Skeletal muscle satellite cell (primary cell): ENCODE results near the gene KRTAP4-12.
"Not testable (repeated sequence)": the region's sequence is repeated elsewhere in the genome, so short reads cannot be mapped to it uniquely, and the experiment has no call there.

ENCODE experiments used
- H3K27me3 ChIP-seq: 2 replicates; pipeline ENCODE4 v1.7.0; 2013; ENCODE audit warnings: low read length; ENCODE audit not compliant: control insufficient read depth, insufficient read depth
- H3K36me3 ChIP-seq: 2 replicates; pipeline ENCODE4 v1.7.0; 2013; ENCODE audit warnings: mild to moderate bottlenecking, control low read depth, low read length; ENCODE audit not compliant: insufficient read depth
- H3K4me1 ChIP-seq: 2 replicates; pipeline ENCODE4 v1.7.0; 2013; ENCODE audit warnings: low read length; ENCODE audit not compliant: control insufficient read depth, insufficient read depth
- H3K4me2 ChIP-seq: 2 replicates; pipeline ENCODE4 v1.7.0; 2013; ENCODE audit warnings: mild to moderate bottlenecking, low read length
- H3K4me3 ChIP-seq: 2 replicates; pipeline ENCODE4 v1.7.0; 2013; ENCODE audit warnings: low read length
- H3K9ac ChIP-seq: 2 replicates; pipeline ENCODE4 v1.7.0; 2013; ENCODE audit warnings: mild to moderate bottlenecking, low read depth, low read length, moderate library complexity
- H3K9me3 ChIP-seq: replicated peaks from 2 replicates; pipeline ENCODE4 v1.7.0; 2013; ENCODE audit warnings: mild to moderate bottlenecking, control low read depth, low read length

KRTAP4-12 gene

DNA sequence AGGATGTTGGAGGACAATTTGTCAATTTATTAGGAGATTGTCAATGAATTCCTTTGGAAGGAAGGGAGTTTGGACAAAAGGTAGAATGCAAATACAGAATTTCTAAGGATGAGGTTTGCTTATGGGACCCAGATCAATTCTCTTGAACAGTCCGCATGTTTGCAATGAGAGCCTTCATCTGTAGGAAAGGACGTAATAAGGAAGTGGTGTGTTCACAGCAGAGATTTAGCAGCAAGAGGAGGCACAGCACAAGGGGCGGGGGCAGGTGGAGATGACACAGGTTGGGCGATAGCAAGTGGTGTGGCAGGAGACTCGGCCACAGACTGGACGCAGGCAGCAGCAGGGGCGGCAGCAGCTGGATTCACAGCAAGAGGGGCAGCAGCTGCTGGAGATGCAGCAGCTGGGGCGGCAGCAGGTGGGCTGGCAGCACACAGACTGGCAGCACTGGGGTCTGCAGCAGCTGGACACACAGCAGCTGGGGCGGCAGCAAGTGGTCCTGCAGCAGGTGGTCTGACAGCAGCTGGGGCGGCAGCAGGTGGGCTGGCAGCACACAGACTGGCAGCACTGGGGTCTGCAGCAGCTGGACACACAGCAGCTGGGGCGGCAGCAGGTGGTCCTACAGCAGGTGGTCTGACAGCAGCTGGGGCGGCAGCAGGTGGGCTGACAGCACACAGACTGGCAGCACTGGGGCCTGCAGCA lies 541 bp downstream of the KRTAP4-12 start:
- not testable (repeated sequence) for H3K4me3 ChIP-seq, H3K4me1 ChIP-seq, H3K9ac ChIP-seq, H3K27me3 ChIP-seq, H3K36me3 ChIP-seq, H3K4me2 ChIP-seq, H3K9me3 ChIP-seq

DNA sequence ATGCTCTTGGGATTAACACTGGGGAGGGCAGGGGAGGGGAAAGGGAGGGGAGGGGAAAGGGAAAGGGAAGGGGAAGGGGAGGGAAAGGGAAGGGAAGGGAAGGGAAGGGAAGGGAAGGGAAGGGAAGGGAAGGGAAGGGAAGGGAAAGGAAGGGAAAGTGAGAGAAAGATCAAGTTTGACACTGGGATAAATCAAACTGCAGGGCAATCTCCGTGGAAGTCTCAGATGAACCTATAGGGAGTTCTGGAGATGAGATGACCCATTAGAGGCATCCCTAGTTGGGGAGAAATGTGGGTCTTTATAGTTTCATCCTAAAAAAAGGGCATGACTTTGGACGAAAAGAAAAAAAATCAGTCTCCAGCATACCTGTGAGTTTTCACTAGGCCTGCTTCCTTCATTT lies 2.2 kb downstream of the KRTAP4-12 start:
- Histone ChIP-seq H3K4me1 (peaks cover 4% of the 10 kb centered on the region), H3K36me3 (no peaks in the 10 kb centered on the region), H3K27me3 (no peaks in the 10 kb centered on the region), H3K9me3 (no peaks in the 10 kb centered on the region), H3K4me3 (no peak overlapping the region), H3K4me2 (no peak overlapping the region), H3K9ac (no peak overlapping the region)

DNA sequence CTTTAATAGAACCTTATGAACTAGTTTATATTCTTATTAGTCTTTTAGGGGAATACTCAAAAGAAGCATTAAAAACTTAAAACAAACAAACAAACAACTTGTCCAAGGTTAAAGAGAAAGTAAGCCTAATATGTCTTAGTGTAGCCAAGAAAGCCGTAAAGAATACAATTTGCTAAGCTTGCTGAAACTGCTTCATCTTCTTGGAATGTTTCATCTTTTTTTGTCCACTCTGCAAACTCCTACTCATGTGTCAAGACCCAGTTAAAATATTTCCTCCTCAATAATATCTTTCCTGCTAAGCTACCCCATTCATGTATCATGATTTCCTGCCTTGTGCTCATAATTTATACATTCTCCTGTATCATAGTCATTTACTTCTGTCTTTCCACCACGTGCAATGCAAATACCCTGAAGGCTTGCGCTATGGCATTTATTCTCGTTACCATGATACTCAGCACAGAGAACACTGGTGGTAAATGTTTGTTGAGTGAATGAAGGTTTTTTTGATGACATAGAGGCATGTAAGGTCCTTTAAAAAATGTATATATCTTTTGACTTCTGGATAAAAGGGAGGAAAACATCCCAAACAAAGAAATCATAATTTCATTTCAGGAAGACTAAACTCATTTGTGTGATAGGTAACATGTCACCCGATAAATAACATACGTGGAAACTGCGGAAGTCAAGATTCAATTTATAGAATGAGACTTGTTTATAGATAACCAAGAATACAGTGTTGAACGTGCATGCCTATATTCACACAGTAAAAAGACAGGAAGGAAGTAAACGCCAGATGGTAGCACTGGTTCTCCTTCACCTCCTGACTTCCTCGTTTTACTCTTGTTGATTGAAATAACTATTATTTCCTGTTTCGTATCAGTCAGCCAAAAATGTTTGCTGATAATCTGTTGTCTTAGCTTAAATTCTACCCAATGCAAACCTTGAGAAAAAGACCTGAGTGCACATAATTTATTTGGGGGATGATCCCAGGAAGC lies 4.0 kb downstream of the KRTAP4-12 start:
- H3K4me2 ChIP-seq, H3K4me1 ChIP-seq, H3K36me3 ChIP-seq, H3K27me3 ChIP-seq, H3K9me3 ChIP-seq, H3K9ac ChIP-seq, H3K4me3 ChIP-seq: not testable (repeated sequence)

DNA sequence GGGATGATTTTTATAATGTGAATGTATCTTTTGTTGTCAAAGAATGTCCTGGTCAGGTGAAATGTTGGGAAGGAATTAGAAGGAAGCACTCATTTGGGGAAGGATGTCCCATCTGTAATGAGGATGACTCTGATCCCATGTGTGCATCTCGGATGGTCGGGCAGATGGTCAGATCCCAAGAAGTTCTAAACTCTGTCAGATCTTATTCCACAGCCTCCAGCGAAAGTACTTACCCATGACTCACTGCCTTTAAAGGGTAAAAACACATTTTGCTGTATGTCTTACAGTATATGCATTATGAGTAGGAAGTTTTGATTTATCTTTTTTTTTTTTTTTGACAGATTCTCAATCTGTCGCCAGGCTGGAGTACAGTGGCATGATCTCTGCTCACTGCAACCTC lies 5.3 kb downstream of the KRTAP4-12 start:
- no peaks in the 10 kb centered on the region for H3K4me1 ChIP-seq
- no peak overlapping the region for H3K9ac ChIP-seq
- H3K4me2 ChIP-seq: no peak overlapping the region
- no peaks in the 10 kb centered on the region for H3K27me3 ChIP-seq
- no peak overlapping the region for H3K4me3 ChIP-seq
- H3K9me3 ChIP-seq: no peaks in the 10 kb centered on the region
- H3K36me3 ChIP-seq: no peaks in the 10 kb centered on the region

DNA sequence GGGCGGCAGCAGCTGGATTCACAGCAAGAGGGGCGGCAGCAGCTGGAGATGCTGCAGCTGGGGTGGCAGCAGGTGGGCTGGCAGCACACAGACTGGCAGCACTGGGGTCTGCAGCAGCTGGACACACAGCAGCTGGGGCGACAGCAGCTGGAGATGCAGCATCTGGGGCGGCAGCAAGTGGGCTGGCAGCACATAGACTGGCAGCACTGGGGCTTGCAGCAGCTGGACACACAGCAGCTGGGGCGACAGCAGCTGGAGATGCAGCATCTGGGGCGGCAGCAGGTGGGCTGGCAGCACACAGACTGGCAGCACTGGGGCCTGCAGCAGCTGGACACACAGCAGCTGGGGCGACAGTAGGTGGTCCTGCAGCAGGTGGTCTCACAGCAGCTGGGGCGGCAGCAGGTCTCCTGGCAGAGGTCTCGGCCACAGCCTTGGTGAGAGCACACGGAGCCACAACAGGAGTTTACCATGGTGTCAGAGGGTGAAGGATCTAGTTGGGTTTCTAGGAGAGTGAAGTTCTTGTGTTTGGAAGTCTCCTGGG lies 6.1 kb downstream of the KRTAP4-12 start, which contains the start of gene KRTAP4-11:
TSS of gene KRTAP4-11 (minus strand) at position 528 of the 541 bp plus-strand sequence. CDS start at position 470, 58 bp downstream.
- not testable (repeated sequence) for H3K9ac ChIP-seq, H3K36me3 ChIP-seq, H3K4me1 ChIP-seq, H3K9me3 ChIP-seq, H3K4me3 ChIP-seq, H3K4me2 ChIP-seq, H3K27me3 ChIP-seq

DNA sequence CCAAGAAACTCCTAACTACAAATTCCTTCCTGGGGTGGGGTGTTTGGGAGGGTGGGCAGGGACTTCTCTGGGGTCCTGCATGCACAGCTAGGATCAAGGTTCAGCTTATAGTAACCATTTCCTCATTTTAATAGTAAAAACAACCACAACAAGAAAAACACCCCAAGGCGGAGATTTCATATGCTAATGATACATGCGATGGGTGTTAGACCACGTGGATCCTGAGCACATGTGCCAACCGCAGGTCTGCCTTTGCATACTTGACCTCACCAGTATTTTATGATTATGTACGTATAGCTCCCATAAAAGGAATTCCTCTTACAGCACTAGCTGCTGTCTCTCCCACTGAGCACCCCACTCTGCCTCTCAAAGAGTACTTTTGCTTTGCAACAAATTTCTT lies 7.7 kb downstream of the KRTAP4-12 start:
- no peaks in the 10 kb centered on the region for H3K27me3 ChIP-seq
- H3K4me2 ChIP-seq: no peak overlapping the region
- no peak overlapping the region for H3K9ac ChIP-seq
- no peak overlapping the region for H3K4me3 ChIP-seq
- no peaks in the 10 kb centered on the region for H3K36me3 ChIP-seq
- no peaks in the 10 kb centered on the region for H3K4me1 ChIP-seq
- H3K9me3 ChIP-seq: peaks cover 3% of the 10 kb centered on the region

DNA sequence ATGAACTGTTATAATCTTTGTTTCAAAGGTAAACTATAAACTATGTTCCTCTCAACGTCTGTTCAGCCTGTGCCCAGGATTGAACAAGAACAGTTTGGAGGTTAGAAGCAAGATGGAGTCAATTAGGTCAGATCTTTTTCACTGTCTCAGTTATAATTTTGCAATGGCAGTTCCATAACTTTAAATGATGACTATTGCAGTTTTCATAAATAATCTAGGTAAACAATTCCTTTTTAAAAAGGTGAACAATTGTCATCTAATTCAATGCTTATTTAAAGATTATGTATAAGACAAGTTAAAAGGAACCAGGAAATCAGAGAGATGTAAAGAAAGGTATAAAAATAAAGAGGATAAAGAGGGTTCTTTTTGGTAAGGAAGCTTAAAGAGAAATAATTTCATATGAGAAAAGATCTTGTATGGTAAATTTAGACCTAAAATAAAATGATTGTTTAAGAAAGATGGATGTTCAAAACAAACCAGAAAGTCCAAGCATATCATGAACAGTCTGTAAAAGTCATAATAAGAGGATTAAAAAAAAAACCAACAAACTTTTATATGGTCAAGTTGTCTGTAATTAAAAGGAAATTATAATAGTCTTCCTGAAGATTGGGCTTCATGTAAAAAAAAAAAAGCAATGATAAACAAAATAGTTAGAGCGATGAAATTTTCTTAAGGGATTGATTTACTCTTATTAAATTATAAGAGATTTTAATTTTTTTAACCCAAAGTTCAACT lies 12.7 kb downstream of the KRTAP4-12 start:
- Histone ChIP-seq H3K4me2 (no peak overlapping the region), H3K36me3 (no peaks in the 10 kb centered on the region), H3K4me1 (peaks cover 5% of the 10 kb centered on the region), H3K4me3 (no peak overlapping the region), H3K9me3 (peaks cover 3% of the 10 kb centered on the region), H3K27me3 (no peaks in the 10 kb centered on the region), H3K9ac (peak overlapping the region; percentile 3)

DNA sequence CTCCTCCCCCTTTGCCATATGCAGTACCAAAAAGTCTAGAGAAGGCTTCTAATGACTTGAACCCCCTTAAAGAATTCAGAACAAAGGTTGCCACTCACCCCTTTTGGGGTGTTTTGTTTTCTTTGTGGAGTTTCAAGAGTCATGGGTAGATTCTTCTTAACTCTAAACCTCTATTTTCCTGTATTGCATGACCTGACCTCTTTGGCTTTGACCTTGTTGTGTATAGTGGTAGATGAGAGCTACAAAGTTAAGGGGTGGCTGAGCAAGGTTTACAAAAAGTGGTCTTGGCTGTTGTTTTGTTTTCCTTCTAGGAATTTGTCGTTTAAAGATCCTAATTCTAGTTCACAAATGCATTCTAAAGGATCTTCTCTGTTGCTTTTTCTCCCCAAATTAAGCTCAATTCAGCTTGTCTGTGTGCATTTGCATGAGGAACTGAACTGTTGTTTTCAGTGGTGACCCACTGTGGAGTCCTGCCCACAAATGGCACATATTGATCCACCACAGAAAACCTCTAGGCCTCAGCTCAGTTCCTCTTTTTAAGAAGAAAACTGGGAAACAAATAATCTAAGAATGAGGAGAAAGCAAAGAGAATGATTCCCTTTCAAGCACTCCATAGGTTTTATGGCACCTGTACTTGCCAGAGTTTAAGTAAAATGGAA lies 15.1 kb downstream of the KRTAP4-12 start:
- not testable (repeated sequence) for H3K36me3 ChIP-seq, H3K27me3 ChIP-seq, H3K9me3 ChIP-seq, H3K4me2 ChIP-seq, H3K4me3 ChIP-seq
- Histone ChIP-seq H3K9ac (peak overlapping the region; percentile 18), H3K4me1 (peaks cover 19% of the 10 kb centered on the region)

DNA sequence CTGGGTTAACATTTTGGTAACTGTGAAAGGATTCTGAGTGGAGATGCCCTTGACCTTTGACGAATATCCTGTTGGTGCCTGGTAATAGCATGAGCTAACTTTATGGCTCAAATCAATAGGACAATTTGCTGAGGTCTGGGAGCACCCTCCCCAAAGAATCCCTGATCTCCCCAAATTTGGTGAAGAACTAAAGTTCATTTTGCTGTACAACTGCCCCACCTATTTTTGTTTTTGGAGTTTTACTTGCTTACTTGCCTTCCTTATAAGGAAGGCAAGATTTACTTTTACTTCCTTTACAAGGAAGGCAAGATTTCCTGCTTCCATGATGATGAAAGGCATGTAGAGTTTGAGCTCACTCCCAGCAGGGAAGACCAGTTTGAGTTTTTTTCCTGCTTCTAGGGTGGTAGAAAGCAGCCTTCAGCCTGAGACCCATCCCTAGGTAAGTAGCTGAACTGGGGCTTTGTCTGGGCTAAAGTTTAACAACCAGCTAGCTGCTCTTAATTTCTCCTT lies 16.0 kb downstream of the KRTAP4-12 start:
- Histone ChIP-seq H3K9ac (peak overlapping the region; percentile 18), H3K4me3 (no peak overlapping the region), H3K36me3 (no peaks in the 10 kb centered on the region), H3K27me3 (no peaks in the 10 kb centered on the region), H3K9me3 (peaks cover under 1% of the 10 kb centered on the region), H3K4me2 (no peak overlapping the region), H3K4me1 (peaks cover 23% of the 10 kb centered on the region)

DNA sequence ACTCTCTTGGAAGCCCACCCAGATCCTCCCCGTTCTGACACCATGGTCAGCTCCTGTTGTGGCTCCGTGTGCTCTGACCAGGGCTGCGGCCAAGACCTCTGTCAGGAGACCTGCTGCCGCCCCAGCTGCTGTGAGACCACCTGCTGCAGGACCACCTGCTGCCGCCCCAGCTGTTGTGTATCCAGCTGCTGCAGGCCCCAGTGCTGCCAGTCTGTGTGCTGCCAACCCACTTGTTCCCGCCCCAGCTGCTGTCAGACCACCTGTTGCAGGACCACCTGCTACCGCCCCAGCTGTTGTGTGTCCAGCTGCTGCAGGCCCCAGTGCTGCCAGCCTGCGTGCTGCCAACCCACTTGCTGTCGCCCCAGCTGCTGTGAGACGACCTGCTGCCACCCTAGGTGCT lies 18.6 kb downstream of the KRTAP4-12 start, which contains the start of gene KRTAP4-9:
TSS of gene KRTAP4-9 (plus strand) at position 43 of the 400 bp plus-strand sequence. CDS start at position 43, 0 bp downstream.
- H3K36me3 ChIP-seq, H3K27me3 ChIP-seq, H3K4me3 ChIP-seq, H3K9me3 ChIP-seq: not testable (repeated sequence)
- Histone ChIP-seq H3K9ac (peak within 1 kb of the TSS; percentile 44), H3K4me2 (peak within 1 kb of the TSS; percentile 39), H3K4me1 (peaks cover 25% of the 10 kb centered on the region)
